PFSK-1 (cell line): ENCODE measurements around the gene DALRD3.

Experiments used
- POLR2AphosphoS5 ChIP-seq: IDR thresholded peaks from 2 replicates; pipeline ENCODE4 v1.6.1; 2012; ENCODE audit warnings: low read depth, mild to moderate bottlenecking, control low read depth, low read length, moderate library complexity
- SIN3A ChIP-seq: IDR thresholded peaks from 2 replicates; pipeline ENCODE4 v1.6.1; 2012; ENCODE audit warnings: mild to moderate bottlenecking, low read length, moderate library complexity, borderline replicate concordance; ENCODE audit not compliant: insufficient read depth
- TAF1 ChIP-seq: IDR thresholded peaks from 2 replicates; pipeline ENCODE4 v1.6.1; 2012; ENCODE audit warnings: low read length, control low read depth, borderline replicate concordance; ENCODE audit not compliant: insufficient read depth
- TF ChIP-seq, protein P1 (sequence below), 2 experiments: IDR thresholded peaks; 2 replicates each; pipeline versions ENCODE4 v1.6.1 to v1.8.0; 2011 to 2012; ENCODE audit warnings: low read depth in 2 of 2, low read length in 2 of 2, control low read depth in 1 of 2, inconsistent platforms in 1 of 2, mild to moderate bottlenecking in 1 of 2, moderate library complexity in 1 of 2; ENCODE audit not compliant: insufficient read depth in 1 of 2

DNA sequence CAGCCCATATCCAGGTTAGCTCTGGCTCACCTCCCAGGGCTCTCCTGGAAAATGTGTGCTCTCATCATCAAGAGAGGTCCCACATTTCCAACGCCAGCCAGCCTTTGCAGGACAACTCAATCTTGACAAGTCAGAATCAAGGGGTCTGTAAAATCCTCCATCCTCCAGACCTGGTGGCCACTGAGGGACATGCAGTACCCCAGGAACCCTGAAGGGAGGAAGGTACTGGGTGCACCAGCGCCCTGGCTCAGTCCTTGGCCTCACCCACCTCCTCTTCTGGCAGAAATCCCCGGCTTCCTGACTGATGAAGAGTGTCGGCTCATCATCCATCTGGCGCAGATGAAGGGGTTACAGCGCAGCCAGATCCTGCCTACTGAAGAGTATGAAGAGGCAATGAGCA is 17.2 kb downstream of the DALRD3 start:
- no peak for TF ChIP-seq SIN3A
- TF ChIP-seq, protein P1, sequence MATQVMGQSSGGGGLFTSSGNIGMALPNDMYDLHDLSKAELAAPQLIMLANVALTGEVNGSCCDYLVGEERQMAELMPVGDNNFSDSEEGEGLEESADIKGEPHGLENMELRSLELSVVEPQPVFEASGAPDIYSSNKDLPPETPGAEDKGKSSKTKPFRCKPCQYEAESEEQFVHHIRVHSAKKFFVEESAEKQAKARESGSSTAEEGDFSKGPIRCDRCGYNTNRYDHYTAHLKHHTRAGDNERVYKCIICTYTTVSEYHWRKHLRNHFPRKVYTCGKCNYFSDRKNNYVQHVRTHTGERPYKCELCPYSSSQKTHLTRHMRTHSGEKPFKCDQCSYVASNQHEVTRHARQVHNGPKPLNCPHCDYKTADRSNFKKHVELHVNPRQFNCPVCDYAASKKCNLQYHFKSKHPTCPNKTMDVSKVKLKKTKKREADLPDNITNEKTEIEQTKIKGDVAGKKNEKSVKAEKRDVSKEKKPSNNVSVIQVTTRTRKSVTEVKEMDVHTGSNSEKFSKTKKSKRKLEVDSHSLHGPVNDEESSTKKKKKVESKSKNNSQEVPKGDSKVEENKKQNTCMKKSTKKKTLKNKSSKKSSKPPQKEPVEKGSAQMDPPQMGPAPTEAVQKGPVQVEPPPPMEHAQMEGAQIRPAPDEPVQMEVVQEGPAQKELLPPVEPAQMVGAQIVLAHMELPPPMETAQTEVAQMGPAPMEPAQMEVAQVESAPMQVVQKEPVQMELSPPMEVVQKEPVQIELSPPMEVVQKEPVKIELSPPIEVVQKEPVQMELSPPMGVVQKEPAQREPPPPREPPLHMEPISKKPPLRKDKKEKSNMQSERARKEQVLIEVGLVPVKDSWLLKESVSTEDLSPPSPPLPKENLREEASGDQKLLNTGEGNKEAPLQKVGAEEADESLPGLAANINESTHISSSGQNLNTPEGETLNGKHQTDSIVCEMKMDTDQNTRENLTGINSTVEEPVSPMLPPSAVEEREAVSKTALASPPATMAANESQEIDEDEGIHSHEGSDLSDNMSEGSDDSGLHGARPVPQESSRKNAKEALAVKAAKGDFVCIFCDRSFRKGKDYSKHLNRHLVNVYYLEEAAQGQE (IDR thresholded peaks at IDR 0.05; ENCODE audit: insufficient read depth in 1 of 2, low read depth in 2 of 2, low read length in 2 of 2) = no peak
- no peak for TF ChIP-seq TAF1
- no peak for TF ChIP-seq POLR2AphosphoS5
